Neural crest cell (in vitro differentiated cells): ENCODE data around the gene SLCO4A1. TPM values are rescaled to one million over a fixed set of nuclear protein-coding genes. Genes with fewer than 3 reads are reported as not detected.

Experiments
- DNase-seq: peaks from one replicate; pipeline ENCODE4 v3.0.0; 2021; ENCODE audit warnings: low read depth, mixed read lengths, low spot score
- H3K27ac Mint-ChIP-seq: one replicate; pipeline ENCODE4 v1.8.0; 2021; ENCODE audit warnings: mild to moderate bottlenecking, mixed read lengths; ENCODE audit not compliant: unreplicated experiment
- H3K27me3 Mint-ChIP-seq: 2 replicates; pipeline ENCODE4 v1.8.0; 2021; ENCODE audit warnings: low read depth, mild to moderate bottlenecking, mixed read lengths
- H3K36me3 Mint-ChIP-seq: 2 replicates; pipeline ENCODE4 v1.8.0; 2021; ENCODE audit warnings: low read depth, mild to moderate bottlenecking, mixed read lengths
- H3K4me1 Mint-ChIP-seq: 2 replicates; pipeline ENCODE4 v1.8.0; 2021; ENCODE audit warnings: mixed read lengths
- H3K4me3 Mint-ChIP-seq: one replicate; pipeline ENCODE4 v1.8.0; 2021; ENCODE audit warnings: mild to moderate bottlenecking, mixed read lengths
- H3K9me3 Mint-ChIP-seq: 2 replicates; pipeline ENCODE4 v1.8.0; 2021; ENCODE audit warnings: mixed read lengths
- total RNA-seq: library from RNA; stranded (reverse); gene quantifications from 2 replicates; pipeline ENCODE4 v1.2.1, GENCODE V29; 2021
- TF ChIP-seq, protein P1 (sequence below): fragments of 200-600 bp; sonication (generic); conservative IDR thresholded peaks from 2 replicates; pipeline ENCODE4 v1.5.0; 2021; ENCODE audit warnings: antibody characterized with exemption, mild to moderate bottlenecking

The SLCO4A1 gene
- total RNA-seq, 1 donor from 2014 or later: 7.0 TPM

DNA sequence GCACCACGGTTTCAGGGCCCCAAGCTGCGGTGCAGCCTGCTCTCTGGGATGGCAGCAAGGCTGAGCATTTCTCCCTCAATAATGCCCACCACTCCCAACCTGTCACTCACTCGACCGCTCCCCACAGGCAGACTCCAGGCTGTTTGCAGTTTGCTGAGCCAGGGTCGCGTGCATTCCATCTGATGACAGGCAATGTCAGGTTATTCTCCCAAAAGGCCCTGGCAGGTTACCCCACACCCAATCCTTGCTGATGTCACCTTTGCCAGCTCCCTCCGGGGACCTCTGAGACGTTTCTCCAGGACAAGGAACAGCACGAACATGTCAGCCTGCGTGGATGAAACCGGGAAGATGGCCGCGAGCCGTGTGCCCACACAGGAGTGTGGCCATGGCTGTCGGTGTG is 7.1 kb upstream of the SLCO4A1 start:
- TF ChIP-seq, protein P1, sequence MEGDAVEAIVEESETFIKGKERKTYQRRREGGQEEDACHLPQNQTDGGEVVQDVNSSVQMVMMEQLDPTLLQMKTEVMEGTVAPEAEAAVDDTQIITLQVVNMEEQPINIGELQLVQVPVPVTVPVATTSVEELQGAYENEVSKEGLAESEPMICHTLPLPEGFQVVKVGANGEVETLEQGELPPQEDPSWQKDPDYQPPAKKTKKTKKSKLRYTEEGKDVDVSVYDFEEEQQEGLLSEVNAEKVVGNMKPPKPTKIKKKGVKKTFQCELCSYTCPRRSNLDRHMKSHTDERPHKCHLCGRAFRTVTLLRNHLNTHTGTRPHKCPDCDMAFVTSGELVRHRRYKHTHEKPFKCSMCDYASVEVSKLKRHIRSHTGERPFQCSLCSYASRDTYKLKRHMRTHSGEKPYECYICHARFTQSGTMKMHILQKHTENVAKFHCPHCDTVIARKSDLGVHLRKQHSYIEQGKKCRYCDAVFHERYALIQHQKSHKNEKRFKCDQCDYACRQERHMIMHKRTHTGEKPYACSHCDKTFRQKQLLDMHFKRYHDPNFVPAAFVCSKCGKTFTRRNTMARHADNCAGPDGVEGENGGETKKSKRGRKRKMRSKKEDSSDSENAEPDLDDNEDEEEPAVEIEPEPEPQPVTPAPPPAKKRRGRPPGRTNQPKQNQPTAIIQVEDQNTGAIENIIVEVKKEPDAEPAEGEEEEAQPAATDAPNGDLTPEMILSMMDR: no peak
- no peak for DNase-seq
- Mint-ChIP-seq H3K4me3 (no peak overlapping the region), H3K9me3 (no peaks in the 10 kb centered on the region), H3K27ac (no peak overlapping the region), H3K27me3 (peaks cover 45% of the 10 kb centered on the region), H3K4me1 (peaks cover 16% of the 10 kb centered on the region), H3K36me3 (no peaks in the 10 kb centered on the region)

- Mint-ChIP-seq H3K27ac (no peak overlapping the region), H3K4me3 (no peak overlapping the region), H3K27me3 (peaks cover 52% of the 10 kb centered on the region), H3K4me1 (peaks cover 16% of the 10 kb centered on the region), H3K36me3 (no peaks in the 10 kb centered on the region), H3K9me3 (no peaks in the 10 kb centered on the region)
- TF ChIP-seq, protein P1: no peak
- no peak for DNase-seq
Measured at GRCh38 chr20:62635852-62636251, 6.5 kb upstream of the SLCO4A1 start.

- DNase-seq: no peak
- TF ChIP-seq, protein P1: no peak
- no peak overlapping the region for H3K27ac Mint-ChIP-seq
- H3K9me3 Mint-ChIP-seq: no peaks in the 10 kb centered on the region
- peaks cover 16% of the 10 kb centered on the region for H3K4me1 Mint-ChIP-seq
- H3K4me3 Mint-ChIP-seq: no peak overlapping the region
- H3K27me3 Mint-ChIP-seq: peaks cover 57% of the 10 kb centered on the region
- H3K36me3 Mint-ChIP-seq: no peaks in the 10 kb centered on the region
Measured at GRCh38 chr20:62636446-62636845, 5.9 kb upstream of the SLCO4A1 start.

GRCh38 chr20:62637110-62637509 is 5.2 kb upstream of the SLCO4A1 start:
- DNase-seq: no peak

GRCh38 chr20:62637521-62638054 is 4.7 kb upstream of the SLCO4A1 start:
- Mint-ChIP-seq H3K4me1 (peaks cover 16% of the 10 kb centered on the region), H3K36me3 (no peaks in the 10 kb centered on the region), H3K4me3 (no peak overlapping the region), H3K9me3 (no peaks in the 10 kb centered on the region), H3K27ac (no peak overlapping the region), H3K27me3 (peaks cover 57% of the 10 kb centered on the region)
- DNase-seq: no peak
- TF ChIP-seq, protein P1: no peak

More at GRCh38 chr20:62637110-62637509, 5.2 kb upstream of the SLCO4A1 start:
- no peak overlapping the region for H3K4me3 Mint-ChIP-seq
- TF ChIP-seq, protein P1: no peak
- no peaks in the 10 kb centered on the region for H3K9me3 Mint-ChIP-seq
- H3K36me3 Mint-ChIP-seq: no peaks in the 10 kb centered on the region
- H3K27me3 Mint-ChIP-seq: peaks cover 58% of the 10 kb centered on the region
- H3K4me1 Mint-ChIP-seq: peaks cover 16% of the 10 kb centered on the region
- H3K27ac Mint-ChIP-seq: no peak overlapping the region
